CD4-positive, alpha-beta T cell treated with Interleukin-10 for 1 hour (primary cell): ENCODE data around the gene ZFYVE9.
A peak's percentile ranks its signal among the peaks of the same experiment; 100 is the strongest.
"Not testable (repeated sequence)": the region's sequence is repeated elsewhere in the genome, so short reads cannot be mapped to it uniquely, and the experiment has no call there.

ENCODE experiments used
- DNase-seq: peaks from one replicate; pipeline ENCODE4 v3.0.0-alpha.2; 2020

The ZFYVE9 gene

GRCh38 chr1:52346653-52347052 lies 204.8 kb downstream of the ZFYVE9 start:
- DNase-seq = no peak

- no peak for DNase-seq
Measured at GRCh38 chr1:52348704-52349300, 206.9 kb downstream of the ZFYVE9 start.

GRCh38 chr1:52352690-52353089 lies 210.8 kb downstream of the ZFYVE9 start:
- DNase-seq = no peak

GRCh38 chr1:52355436-52355835 lies 213.5 kb downstream of the ZFYVE9 start:
- no peak for DNase-seq

GRCh38 chr1:52355847-52356505 lies 214.1 kb downstream of the ZFYVE9 start:
- DNase-seq = no peak

GRCh38 chr1:52356818-52357355 lies 215.0 kb downstream of the ZFYVE9 start:
- DNase-seq = no peak

GRCh38 chr1:52357397-52357796 lies 215.5 kb downstream of the ZFYVE9 start:
- no peak for DNase-seq

- no peak for DNase-seq
Measured at GRCh38 chr1:52358851-52359497, 217.1 kb downstream of the ZFYVE9 start.

- DNase-seq = no peak
Measured at GRCh38 chr1:52359676-52360594, 218.0 kb downstream of the ZFYVE9 start.

GRCh38 chr1:52360595-52360968 lies 218.7 kb downstream of the ZFYVE9 start:
- DNase-seq = no peak

GRCh38 chr1:52364235-52364839 lies 222.4 kb downstream of the ZFYVE9 start:
- no peak for DNase-seq

GRCh38 chr1:52365071-52365745 lies 223.3 kb downstream of the ZFYVE9 start:
- DNase-seq = no peak

- peak; percentile 100 for DNase-seq
Measured at GRCh38 chr1:52365746-52366516, 224.0 kb downstream of the ZFYVE9 start, which contains the start of gene CC2D1B. Gene CC2D1B (minus strand): TSS chr1:52366205. CDS start chr1:52364620, 1,585 bp downstream.

- DNase-seq = no peak
Measured at GRCh38 chr1:52366517-52366827, 224.6 kb downstream of the ZFYVE9 start.

GRCh38 chr1:52367272-52367671 lies 225.4 kb downstream of the ZFYVE9 start:
- no peak for DNase-seq

- peak; percentile 67 for DNase-seq
Measured at GRCh38 chr1:52368383-52369172, 226.7 kb downstream of the ZFYVE9 start.

GRCh38 chr1:52369851-52370250 lies 228.0 kb downstream of the ZFYVE9 start:
- DNase-seq = not testable (repeated sequence)

- no peak for DNase-seq
Measured at GRCh38 chr1:52385376-52385775, 243.5 kb downstream of the ZFYVE9 start.

- DNase-seq = no peak
Measured at GRCh38 chr1:52386458-52386857, 244.6 kb downstream of the ZFYVE9 start.

GRCh38 chr1:52393174-52393573 lies 251.3 kb downstream of the ZFYVE9 start:
- DNase-seq = no peak
